ENCODE results near the gene NEDD4L.
"Not testable (repeated sequence)": the region's sequence is repeated elsewhere in the genome, so short reads cannot be mapped to it uniquely, and the experiment has no call there.

NEDD4L gene

DNA sequence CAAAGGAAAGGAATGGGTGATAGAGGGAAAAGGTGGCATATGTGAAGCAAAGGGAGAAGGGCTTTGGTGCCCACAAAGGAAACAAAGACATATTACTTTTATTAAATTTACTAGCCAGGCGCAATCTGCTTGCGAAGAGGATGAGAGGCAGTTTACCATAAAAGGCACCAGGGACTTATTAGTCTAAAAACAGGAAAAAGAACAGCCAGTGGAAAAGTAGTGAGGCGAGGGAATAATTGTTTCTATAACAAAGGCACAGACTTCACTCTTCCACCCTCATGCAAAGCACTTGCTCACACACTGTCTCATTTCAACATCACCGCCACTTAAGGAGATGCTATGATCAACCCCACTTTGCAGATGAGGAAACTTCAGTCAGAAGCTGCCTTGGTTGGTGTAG is 374.3 kb downstream of the NEDD4L start:
- DNase-seq (ENCODE audit: low read depth): no peak

GRCh38 chr18:58419587-58420199 is 375.7 kb downstream of the NEDD4L start:
- no peak for DNase-seq (ENCODE audit: low read depth)

DNA sequence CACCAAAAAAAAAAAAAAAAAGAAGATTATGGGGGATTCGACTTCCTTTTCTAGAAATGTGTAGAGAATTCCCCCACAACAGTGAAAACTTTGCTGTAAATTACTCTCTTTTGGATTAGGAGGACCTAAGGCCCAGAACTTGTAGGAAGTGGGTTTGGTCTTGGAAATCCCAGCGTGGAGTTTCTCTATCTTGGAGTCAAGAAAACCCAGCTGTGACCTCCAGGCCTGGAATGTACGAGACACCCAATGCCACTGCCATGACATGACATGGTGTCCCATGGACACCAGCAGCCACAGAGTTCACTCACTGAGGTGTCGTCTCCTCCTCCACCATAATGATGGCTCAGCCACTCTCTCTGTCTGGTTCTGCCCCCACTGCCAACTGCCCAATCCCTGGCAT is 382.6 kb downstream of the NEDD4L start:
- no peak for DNase-seq (ENCODE audit: low read depth)

- DNase-seq (ENCODE audit: low read depth): no peak
Measured at GRCh38 chr18:58427321-58427720, 383.3 kb downstream of the NEDD4L start.

GRCh38 chr18:58429442-58429841 is 385.4 kb downstream of the NEDD4L start:
- no peak for DNase-seq (ENCODE audit: low read depth)

DNA sequence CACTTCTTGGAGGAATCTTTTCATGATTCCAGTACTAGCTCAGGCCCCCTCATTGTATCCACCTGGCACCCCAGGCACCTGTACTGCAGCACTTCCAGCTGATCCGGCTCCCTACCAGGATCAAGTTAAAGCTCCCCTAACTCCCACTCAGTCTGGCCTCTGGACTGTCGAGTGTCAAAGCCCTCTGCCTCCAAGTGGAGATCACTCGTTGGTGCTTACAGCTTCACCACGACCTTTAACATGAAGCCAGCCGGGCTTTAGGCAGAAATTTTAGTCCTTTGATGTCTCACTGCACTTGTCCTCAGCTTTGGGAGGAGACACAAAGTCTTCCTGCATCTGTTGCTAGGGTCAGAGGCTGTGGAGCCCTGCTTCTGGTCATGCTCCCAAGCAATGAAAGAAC is 387.2 kb downstream of the NEDD4L start:
- no peak for DNase-seq (ENCODE audit: low read depth)

DNA sequence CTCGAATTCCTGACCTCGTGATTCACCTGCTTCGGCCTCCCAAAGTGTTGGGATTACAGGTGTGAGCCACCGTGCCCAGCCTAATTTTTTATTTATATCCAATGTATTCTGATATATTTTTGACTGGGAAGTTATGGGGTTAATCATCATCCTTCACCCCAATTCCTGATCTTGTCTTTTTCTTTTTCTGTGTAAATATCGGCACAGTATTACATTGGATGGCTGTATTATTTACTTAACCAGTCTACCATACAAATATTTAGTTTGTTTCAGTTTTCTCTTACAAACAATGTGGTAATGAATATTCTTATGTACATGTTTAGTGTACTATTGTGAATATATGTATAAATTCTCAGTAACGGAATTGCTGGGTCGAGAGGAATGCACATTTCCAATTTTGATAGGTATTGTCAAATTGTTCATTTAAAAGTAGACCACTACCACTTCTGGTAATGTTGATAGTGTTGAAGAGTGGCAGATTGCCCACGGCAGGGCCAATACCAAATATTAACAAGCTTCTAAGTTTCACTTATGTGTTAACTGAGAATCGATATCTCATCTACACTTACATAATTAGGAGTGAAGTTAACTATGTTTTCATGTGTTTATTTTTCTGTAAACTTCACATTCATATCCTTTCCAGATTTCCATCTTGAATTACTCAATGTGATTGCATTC is 388.2 kb downstream of the NEDD4L start:
- no peak for DNase-seq (ENCODE audit: low read depth)

GRCh38 chr18:58435221-58436005 is 391.4 kb downstream of the NEDD4L start:
- not testable (repeated sequence) for DNase-seq (ENCODE audit: low read depth)

- DNase-seq (ENCODE audit: low read depth): no peak
Measured at GRCh38 chr18:58438161-58438957, 394.3 kb downstream of the NEDD4L start.

DNA sequence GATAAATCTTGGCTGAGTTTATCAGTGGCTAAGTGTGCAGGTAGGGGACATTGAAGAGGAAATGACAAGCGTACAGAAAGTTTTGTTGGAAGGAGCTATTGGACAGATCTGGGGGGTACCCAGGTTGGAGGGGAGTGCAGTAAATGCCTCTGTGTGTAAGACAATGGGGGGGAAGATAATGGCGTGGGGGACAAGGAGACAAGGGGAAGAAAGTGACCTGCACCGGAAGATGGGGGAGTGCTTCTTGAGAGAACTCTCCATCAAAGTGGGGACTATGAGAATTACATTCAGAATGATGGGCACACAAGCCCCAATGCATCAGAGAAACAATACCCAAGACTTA is 394.9 kb downstream of the NEDD4L start:
- DNase-seq (ENCODE audit: low read depth): no peak

DNA sequence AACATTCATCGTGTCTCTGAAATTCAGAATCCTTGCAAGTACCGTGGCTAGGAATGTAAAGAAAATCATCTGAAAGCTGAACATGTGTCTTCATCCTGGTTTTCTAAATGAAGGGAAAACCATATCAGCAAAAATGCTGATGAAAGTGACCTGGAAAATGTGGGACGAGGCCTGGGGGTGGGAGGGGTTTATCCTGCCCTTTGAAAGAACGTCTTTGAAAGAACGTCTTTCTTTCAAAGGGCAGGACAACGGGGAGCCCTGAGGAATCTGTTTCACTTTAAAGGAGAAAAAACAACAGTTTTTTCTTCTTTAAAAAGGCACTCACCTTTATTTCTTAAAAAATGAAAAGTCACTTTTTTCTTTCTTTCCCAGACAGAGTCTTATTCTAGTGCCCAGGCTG is 399.6 kb downstream of the NEDD4L start:
- DNase-seq (ENCODE audit: low read depth): no peak

DNA sequence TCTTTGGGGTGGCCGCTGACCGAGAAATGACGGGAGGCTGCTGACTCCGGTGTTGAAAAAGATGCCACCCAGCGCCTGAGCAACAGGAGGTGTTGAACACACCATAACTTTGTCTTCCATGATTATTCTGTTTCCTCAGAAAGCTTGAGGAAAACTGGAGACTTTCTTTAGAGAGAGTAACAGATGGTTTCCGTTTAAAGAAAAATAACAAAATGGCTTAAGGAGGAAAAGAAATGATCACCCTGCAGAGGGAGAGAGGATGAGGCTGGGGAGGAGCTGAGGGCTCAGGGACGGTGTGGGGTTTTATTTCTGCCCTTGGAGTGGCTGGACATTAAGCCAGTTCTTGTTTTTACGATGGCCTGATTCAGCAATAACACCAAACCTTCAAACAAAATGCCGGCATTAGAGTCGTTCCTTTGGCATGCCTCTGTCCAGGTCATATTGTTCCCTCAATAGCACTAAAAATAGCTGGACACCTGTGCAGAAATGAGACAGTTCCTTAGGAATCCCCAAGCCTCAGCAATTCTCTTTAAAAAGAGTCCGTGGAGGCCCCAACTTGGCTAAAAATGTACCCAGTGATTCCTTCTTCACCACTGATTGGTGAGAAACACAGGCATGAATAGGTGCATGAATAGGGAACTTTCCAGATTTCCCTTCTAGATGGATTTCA is 402.5 kb downstream of the NEDD4L start:
- DNase-seq (ENCODE audit: low read depth): no peak

DNA sequence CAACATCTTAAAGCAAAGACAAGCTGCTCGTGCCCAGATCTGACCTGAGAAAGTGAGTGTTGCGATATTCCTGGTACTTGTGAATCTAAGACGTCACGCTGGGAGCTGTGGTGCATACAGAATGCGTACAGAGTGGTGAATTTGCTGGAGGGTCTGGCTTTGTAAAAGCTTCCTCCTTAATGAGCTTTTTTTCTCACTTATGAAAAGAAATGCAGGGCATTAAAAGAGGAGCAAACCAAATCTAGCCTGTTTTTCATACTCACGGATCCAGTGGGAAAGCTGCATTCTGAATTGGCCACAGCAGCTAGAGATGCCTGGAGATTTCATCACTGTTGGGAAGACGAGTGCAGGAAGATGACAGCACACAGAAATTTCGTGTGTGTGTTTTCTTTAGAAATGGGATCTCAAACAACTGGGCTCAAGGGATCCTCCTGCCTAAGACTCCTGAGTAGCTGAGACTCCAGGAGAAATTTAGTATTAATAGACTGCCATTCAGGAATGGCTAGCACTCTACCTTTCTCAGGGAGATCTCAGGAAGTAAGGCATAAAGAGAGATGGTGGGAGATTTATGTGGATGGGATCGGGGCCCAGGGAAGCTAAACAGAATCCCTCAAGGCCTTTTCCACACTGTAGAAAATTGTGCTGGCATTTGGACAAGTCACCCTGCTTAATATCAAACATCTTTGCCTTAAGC is 403.5 kb downstream of the NEDD4L start:
- no peak for DNase-seq (ENCODE audit: low read depth)

GRCh38 chr18:58449464-58449863 is 405.4 kb downstream of the NEDD4L start:
- DNase-seq (ENCODE audit: low read depth): no peak
